CD1c-positive myeloid dendritic cell (primary cell): Measurements from ENCODE around the gene CSTF2.
A peak's percentile ranks its signal among the peaks of the same experiment; 100 is the strongest.
"Not testable (repeated sequence)": the region's sequence is repeated elsewhere in the genome, so short reads cannot be mapped to it uniquely, and the experiment has no call there.

ENCODE experiments used
- DNase-seq: peaks from one replicate; pipeline ENCODE4 v3.0.0-alpha.2; 2016; ENCODE audit errors: extremely low spot score

CSTF2 gene, protein sequence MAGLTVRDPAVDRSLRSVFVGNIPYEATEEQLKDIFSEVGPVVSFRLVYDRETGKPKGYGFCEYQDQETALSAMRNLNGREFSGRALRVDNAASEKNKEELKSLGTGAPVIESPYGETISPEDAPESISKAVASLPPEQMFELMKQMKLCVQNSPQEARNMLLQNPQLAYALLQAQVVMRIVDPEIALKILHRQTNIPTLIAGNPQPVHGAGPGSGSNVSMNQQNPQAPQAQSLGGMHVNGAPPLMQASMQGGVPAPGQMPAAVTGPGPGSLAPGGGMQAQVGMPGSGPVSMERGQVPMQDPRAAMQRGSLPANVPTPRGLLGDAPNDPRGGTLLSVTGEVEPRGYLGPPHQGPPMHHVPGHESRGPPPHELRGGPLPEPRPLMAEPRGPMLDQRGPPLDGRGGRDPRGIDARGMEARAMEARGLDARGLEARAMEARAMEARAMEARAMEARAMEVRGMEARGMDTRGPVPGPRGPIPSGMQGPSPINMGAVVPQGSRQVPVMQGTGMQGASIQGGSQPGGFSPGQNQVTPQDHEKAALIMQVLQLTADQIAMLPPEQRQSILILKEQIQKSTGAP

GRCh38 chrX:100819837-100820666 is at the start of gene CSTF2:
Gene CSTF2, plus strand, starts transcription at chrX:100820391. Its CDS starts 26 bp downstream, at chrX:100820417.
- peak; percentile 87 for DNase-seq

DNA sequence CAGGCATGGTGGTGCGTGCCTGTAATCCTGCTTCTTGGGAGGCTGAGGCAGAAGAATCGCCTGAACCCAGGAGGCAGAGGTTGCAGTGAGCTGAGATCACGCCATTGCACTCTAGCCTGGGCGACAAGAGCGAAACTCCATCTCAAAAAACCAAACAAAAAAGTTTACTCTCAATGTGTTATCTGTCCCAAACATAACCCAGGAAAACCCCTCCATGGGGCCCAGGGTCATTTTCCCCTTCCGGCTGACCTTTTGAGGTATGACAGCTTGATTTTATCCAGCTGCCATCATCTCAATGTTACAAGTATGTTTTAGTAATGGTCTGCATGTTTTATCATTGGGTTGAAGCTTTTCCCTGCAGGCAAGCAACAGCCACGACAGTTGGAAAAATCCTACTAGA is 23.8 kb upstream of the CSTF2 start:
- DNase-seq: not testable (repeated sequence)

GRCh38 chrX:100797359-100797758 is 22.8 kb upstream of the CSTF2 start:
- no peak for DNase-seq

DNA sequence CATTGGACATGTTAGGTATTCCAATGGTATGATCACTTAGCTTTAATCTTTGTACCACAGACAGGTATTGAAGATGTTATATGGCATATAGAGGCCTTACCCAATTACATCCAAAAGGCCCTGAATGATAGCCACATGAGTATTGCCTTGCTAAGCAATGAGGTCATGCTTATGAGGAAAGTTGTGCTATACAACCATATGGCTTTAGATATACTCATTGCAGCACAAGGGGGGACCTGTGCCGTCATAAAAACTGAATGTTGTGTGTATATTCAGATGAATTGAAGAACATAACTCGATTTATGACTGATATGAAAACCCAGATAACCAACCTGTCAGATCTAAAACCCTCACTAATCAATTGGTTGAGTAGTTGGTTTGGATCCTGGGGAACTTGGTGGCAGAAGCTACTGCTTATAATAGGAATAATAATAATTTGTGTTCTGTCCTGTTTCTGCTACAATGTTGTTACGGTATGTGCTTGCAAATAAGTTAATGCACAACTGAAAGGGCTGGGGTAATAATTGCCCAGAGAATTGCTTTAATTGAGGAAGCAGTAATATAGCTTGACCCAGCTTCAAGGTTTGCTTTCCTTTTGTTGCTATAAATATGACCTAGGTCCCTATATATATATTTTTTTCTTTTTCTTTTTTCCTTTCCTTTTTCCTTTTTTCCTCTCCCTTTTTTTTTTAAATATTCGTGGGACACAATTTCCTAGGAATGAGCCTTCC is 21.5 kb upstream of the CSTF2 start:
- DNase-seq: no peak

DNA sequence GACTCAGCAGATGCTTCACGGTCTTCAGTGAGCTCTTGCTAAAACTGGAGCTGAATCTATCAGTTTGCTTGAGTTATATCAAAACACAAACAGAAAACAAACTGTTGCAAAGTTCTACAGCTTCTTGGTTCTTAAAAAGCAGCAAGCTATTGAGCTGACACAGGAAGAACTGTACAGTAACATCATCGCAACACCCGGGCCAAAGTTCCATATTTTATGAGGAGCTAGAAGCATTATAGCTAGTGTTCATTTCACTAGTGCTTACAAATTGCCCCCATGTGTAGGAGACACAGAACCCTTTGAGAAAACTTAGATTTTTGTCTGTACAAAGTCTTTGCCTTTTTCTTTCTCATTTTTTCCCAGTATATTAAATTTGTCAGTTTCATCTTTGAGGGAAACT is 17.3 kb upstream of the CSTF2 start:
- no peak for DNase-seq

GRCh38 chrX:100804780-100805179 is 15.4 kb upstream of the CSTF2 start:
- no peak for DNase-seq

- DNase-seq: not testable (repeated sequence)
Observed at GRCh38 chrX:100808265-100808664, 11.9 kb upstream of the CSTF2 start.

DNA sequence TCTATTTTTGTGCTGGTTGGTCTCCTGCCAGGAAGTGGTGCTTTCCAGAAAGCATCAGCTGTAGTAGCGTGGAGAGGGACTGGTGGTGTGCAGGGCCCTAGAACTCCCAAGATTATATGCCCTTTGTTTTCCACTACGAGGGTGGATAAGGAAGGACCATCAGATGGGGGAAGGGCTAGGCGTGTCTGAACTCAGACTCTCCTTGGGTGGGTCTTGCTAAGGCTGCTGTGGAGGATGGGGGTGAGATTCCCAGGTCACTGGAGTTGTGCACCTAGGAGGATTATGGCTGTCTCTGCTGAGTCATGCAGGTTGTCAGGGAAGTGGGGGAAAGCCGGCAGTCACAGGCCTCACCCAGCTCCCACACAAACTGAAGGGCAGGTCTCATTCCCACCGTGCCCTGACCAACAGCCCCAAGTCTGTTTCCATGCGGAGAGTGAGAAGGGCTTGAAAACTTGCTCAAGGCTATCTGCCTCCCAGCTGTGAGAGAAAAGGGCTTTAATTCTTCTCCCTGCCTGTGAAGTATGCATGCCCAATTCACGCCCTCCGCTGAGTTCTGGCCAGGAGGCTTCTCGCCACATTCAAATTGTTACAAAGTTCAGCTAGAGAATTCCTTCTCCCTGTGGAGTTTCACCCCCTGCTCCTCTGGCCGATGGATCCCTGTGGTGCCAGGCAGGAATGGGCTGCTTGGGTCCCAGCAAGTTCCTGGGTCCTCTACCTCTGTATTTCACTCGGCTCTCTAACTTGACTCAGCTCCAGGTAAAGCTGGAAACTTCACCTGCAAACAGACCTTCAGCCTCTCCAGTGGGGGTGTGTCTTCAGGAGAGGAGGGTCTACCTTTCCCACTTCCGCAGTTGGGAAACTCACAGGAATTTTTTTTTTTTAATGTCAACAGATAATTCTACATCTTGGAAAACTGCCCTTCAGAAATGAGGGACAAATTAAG is 7.7 kb upstream of the CSTF2 start:
- no peak for DNase-seq

DNA sequence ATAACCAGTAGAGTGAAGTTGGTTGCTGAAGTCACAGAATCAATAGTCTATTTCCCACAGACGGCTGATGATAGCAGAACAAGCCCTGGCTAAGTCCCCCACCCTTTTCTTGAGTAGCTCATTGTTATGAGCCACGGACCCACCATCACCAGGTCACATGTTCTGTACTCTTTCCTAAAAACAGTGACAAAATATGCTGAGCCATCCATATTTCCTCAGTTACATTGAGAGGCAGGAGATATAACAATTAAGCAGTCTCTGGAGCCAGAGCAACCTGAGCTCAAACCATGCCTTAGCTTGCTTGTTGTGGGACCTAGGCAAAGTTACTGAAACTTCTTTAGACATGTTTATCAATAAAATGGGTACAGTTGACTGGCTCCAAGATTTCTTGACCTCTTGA is 2.9 kb upstream of the CSTF2 start:
- no peak for DNase-seq

GRCh38 chrX:100819534-100819836 is 706 bp upstream of the CSTF2 start:
- DNase-seq: no peak

GRCh38 chrX:100829730-100830129 is 9.5 kb downstream of the CSTF2 start:
- DNase-seq: peak; percentile 8

GRCh38 chrX:100830143-100830542 is 10.0 kb downstream of the CSTF2 start:
- DNase-seq: no peak

- no peak for DNase-seq
Observed at GRCh38 chrX:100830547-100830946, 10.4 kb downstream of the CSTF2 start.

DNA sequence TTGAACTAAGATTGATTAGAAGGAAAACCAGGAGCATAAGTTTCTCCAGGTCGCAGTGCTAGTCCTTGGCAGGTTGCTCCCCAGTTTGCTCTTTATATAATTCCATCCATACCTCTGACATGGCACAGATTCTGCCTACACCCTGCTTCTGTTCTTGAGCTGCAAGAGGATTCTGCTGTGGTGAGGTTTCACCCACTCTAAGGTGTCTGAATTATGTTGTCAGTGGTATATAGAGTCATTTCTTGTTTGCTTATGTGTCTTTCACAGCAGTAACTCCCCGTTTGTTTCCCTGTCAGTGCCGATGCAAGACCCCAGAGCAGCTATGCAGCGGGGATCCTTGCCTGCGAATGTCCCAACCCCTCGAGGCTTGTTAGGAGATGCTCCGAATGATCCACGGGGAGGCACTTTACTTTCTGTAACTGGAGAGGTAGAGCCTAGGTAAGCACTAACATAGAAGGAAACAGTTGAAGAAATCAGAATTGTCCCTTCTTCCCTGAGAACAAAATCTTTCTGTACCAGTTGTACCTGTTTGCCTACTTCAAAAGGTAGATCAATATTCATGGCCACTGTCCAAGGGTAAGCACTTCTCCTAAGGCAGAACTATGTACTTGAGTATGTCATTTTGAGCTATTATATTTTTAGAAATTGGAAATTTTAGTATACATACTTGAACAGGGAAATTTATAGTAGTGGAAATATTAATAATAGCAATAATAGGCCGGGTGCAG is 11.2 kb downstream of the CSTF2 start:
- no peak for DNase-seq

GRCh38 chrX:100850317-100850716 is 30.1 kb downstream of the CSTF2 start:
- no peak for DNase-seq

DNA sequence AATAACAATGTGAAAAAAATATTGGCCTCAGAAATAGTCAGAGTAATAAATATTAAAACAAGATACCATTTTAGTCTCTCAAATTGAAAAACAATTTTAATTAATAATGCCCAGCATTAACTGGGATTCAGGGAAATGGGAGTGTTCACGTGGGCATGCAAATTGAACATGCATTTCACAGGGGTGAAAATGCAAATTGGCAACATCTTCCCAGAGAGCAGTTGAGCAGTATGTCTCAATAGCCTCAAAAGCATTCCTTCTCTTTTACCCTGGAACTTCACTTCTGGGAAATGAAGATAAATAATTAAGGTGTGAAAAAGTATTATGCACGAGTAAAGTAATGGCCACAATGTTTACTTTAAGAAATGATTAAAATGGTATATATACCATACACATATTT is 32.6 kb downstream of the CSTF2 start:
- DNase-seq: no peak

- DNase-seq: no peak
Observed at GRCh38 chrX:100863326-100863864, 43.2 kb downstream of the CSTF2 start.

- no peak for DNase-seq
Observed at GRCh38 chrX:100864657-100865391, 44.6 kb downstream of the CSTF2 start.

GRCh38 chrX:100868273-100868672 is 48.1 kb downstream of the CSTF2 start:
- DNase-seq: no peak
